Muscle layer of duodenum (tissue), 2 donors: ENCODE data around the gene MAST4.

ENCODE experiments used
- H3K27ac ChIP-seq: one replicate; pipeline ENCODE4 v1.7.0; 2013; ENCODE audit warnings: mild to moderate bottlenecking, low read length
- H3K27me3 ChIP-seq: one replicate; pipeline ENCODE4 v1.7.0; 2013; ENCODE audit warnings: low read depth, mild to moderate bottlenecking, control low read depth, low read length
- H3K36me3 ChIP-seq, 2 donors: one replicate each; pipeline ENCODE4 v1.7.0; 2013; ENCODE audit warnings: low read length in 2 of 2, control low read depth in 1 of 2, mild to moderate bottlenecking in 1 of 2; ENCODE audit not compliant: insufficient read depth in 2 of 2, control insufficient read depth in 1 of 2
- H3K4me1 ChIP-seq, 2 donors: one replicate each; pipeline ENCODE4 v1.7.0; 2013; ENCODE audit warnings: low read length in 2 of 2, mild to moderate bottlenecking in 2 of 2, control low read depth in 1 of 2, moderate library complexity in 1 of 2; ENCODE audit not compliant: insufficient read depth in 2 of 2, control insufficient read depth in 1 of 2
- H3K4me3 ChIP-seq, 2 donors: one replicate each; pipeline ENCODE4 v1.7.0; 2013; ENCODE audit warnings: low read length in 2 of 2, low read depth in 1 of 2, mild to moderate bottlenecking in 1 of 2
- H3K9me3 ChIP-seq, 2 donors: one replicate each; pipeline ENCODE4 v1.7.0; 2013; ENCODE audit warnings: low read length in 2 of 2, control low read depth in 1 of 2, mild to moderate bottlenecking in 1 of 2; ENCODE audit not compliant: control insufficient read depth in 1 of 2
- donor health status: healthy.

Gene MAST4

GRCh38 chr5:66757219-66757833 lies 161.1 kb downstream of the MAST4 start:
- H3K9me3 ChIP-seq, result no peaks in the 10 kb centered on the region
- no peak overlapping the region for H3K27ac ChIP-seq
- no peaks in the 10 kb centered on the region for H3K4me1 ChIP-seq
- H3K36me3 ChIP-seq, result no peaks in the 10 kb centered on the region
- H3K27me3 ChIP-seq, result no peaks in the 10 kb centered on the region
- H3K4me3 ChIP-seq, result no peak overlapping the region

- no peak overlapping the region for H3K4me3 ChIP-seq
These were observed 161.7 kb downstream of the MAST4 start for GRCh38 chr5:66757834-66758371.

DNA sequence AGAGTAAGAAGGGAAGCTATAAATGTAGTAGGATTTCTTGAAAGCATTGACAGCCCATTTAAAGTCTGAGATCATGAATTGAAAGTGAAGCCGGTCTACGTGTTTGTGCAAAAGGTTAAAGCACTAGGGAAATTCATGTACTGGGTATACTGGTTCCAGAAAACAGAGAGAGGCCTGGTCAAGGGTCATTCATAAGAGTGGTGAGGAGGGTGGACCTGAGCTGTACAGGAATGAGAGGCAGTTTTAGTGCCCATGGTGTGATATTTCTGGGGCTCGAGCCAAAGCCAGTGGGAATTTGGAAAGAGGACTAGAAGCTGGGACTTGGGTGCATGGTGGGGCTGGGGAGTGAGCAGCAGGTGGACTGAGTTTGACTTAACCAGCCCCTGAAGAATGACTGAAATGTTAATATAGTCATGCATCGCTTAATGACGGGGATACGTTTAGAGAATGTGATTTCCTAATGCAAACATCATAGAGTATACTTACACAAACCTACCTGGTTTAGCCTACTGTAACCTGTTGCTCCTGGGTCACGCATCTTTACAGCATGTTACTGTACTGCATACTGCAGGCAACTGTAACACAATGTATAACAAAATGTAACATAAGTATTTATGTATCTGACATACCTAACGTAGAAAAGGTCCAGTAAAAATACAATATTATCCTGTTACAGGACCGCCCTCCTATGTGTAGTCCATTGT lies 173.0 kb downstream of the MAST4 start:
- H3K4me3 ChIP-seq, result no peak overlapping the region
- no peaks in the 10 kb centered on the region for H3K4me1 ChIP-seq
- H3K27ac ChIP-seq, result no peak overlapping the region
- no peaks in the 10 kb centered on the region for H3K36me3 ChIP-seq
- H3K27me3 ChIP-seq, result no peaks in the 10 kb centered on the region
- H3K9me3 ChIP-seq, result no peaks in the 10 kb centered on the region

More at GRCh38 chr5:66757834-66758371, 161.7 kb downstream of the MAST4 start:
- H3K27me3 ChIP-seq, result no peaks in the 10 kb centered on the region
- no peaks in the 10 kb centered on the region for H3K36me3 ChIP-seq
- no peaks in the 10 kb centered on the region for H3K4me1 ChIP-seq
- H3K27ac ChIP-seq, result no peak overlapping the region
- no peaks in the 10 kb centered on the region for H3K9me3 ChIP-seq

- H3K27me3 ChIP-seq, result no peaks in the 10 kb centered on the region
- H3K4me3 ChIP-seq, result no peak overlapping the region
- no peaks in the 10 kb centered on the region for H3K9me3 ChIP-seq
- H3K27ac ChIP-seq, result no peak overlapping the region
- H3K4me1 ChIP-seq, result no peaks in the 10 kb centered on the region
- no peaks in the 10 kb centered on the region for H3K36me3 ChIP-seq
These were observed 173.8 kb downstream of the MAST4 start for GRCh38 chr5:66769839-66770617.

DNA sequence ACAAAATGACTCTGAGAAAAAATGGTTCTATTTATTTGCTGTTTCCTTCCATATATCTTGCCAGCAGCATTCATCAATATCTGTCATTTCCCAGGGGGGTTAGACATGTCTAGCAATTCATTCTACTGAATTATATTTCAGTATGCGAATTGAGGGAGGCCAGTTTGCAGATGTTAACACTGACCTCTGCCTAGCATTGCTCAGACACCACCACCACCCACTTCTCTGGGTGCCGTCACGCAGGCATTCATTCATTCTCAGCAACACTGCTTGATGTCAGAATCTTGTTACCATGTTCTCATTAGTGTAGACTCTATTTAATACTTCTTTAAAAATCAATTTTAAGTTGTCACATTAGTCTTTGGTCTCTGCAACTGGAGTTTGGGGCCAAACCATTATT lies 181.7 kb downstream of the MAST4 start:
- Histone ChIP-seq H3K27ac (no peak overlapping the region), H3K36me3 (no peaks in the 10 kb centered on the region), H3K9me3 (no peaks in the 10 kb centered on the region), H3K4me1 (no peaks in the 10 kb centered on the region), H3K4me3 (no peak overlapping the region), H3K27me3 (no peaks in the 10 kb centered on the region)

- Histone ChIP-seq H3K27ac (no peak overlapping the region), H3K4me1 (no peaks in the 10 kb centered on the region), H3K4me3 (no peak overlapping the region), H3K27me3 (no peaks in the 10 kb centered on the region), H3K36me3 (no peaks in the 10 kb centered on the region), H3K9me3 (no peaks in the 10 kb centered on the region)
These were observed 183.3 kb downstream of the MAST4 start for GRCh38 chr5:66779528-66779927.

DNA sequence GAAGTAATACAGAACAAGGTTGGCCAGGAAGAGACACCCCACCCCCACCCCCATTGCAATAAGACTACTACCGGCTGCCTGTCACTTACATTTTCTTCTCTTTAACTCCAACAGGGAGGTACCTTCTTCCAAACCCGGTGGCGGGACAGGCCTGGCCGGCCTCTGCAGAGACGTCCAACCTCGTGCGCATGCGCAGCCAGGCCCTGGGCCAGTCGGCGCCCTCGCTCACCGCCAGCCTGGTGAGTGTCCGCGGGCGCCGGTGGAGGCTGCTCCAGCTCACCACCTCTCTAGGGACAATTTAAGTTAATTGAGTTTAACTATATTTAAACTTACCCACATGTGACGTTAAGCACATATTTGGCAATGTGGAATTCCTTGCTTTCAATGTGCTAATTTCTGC lies 192.4 kb downstream of the MAST4 start:
- Histone ChIP-seq H3K27ac (no peak overlapping the region), H3K27me3 (no peaks in the 10 kb centered on the region), H3K4me1 (no peaks in the 10 kb centered on the region), H3K36me3 (no peaks in the 10 kb centered on the region), H3K4me3 (no peak overlapping the region), H3K9me3 (no peaks in the 10 kb centered on the region)

DNA sequence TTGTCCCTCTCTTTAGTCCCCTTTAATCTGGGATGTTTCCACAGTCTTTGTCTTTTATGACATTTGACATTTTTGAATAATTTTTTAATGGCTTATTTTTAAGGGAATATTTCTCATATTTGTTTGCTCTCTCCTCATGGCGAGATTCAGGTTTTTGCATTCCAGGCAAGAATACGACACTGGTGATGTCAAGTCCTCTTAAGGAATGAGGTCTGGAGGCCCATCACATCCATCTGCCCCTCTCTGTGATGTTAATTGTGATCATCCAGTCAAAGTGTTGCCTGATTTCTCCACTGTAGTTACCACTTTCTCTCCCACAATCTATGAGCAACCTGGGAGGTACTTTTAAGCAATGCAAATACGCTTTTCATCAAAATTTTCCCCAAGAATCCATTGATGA lies 193.2 kb downstream of the MAST4 start:
- Histone ChIP-seq H3K36me3 (no peaks in the 10 kb centered on the region), H3K9me3 (no peaks in the 10 kb centered on the region)

DNA sequence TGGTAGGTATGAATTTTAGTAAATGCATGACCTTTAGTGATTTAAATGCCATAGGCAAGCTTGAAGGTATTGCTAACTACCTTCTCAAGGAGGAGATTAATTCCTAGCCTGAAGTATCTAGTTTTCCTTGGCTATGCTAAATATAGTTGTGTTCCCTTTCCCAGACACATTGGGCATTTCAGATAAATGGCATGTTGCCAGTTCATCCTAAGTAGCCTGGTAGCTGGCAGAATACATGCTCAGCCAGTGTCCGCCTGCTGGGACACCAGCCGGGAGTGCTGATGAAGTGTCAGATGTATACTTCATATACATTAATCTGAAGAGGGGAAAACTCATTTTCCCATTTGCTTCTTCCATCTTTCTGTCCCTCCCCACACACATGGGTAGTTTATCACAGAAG lies 196.9 kb downstream of the MAST4 start:
- no peaks in the 10 kb centered on the region for H3K9me3 ChIP-seq
- H3K27ac ChIP-seq, result no peak overlapping the region
- H3K36me3 ChIP-seq, result no peaks in the 10 kb centered on the region

More for the DNA sequence above, 193.2 kb downstream of the MAST4 start:
- Histone ChIP-seq H3K4me1 (no peaks in the 10 kb centered on the region), H3K27ac (no peak overlapping the region), H3K27me3 (no peaks in the 10 kb centered on the region), H3K4me3 (no peak overlapping the region)

DNA sequence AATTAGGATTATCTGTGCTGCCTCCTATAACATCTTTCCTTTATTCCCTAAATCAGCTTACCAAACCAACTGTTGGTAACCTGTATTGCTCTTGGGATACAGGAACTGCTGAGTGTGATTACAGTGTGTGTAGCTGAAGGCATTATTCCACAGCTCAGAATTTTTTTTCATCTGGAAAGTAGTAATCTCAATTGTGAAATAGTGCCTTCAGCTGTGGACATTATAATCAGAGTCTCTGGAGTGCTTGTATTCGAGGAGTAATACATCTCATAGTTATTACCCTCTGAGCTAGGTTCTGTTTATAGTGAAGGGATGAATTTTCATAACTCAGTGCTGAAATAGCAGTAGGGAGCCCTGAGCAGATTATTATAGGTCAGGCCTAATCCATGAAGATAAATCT lies 199.5 kb downstream of the MAST4 start:
- no peaks in the 10 kb centered on the region for H3K27me3 ChIP-seq
- H3K9me3 ChIP-seq, result no peaks in the 10 kb centered on the region
- H3K27ac ChIP-seq, result no peak overlapping the region
- H3K4me1 ChIP-seq, result no peaks in the 10 kb centered on the region
- no peak overlapping the region for H3K4me3 ChIP-seq
- H3K36me3 ChIP-seq, result no peaks in the 10 kb centered on the region

More for the DNA sequence above, 196.9 kb downstream of the MAST4 start:
- no peak overlapping the region for H3K4me3 ChIP-seq
- H3K27me3 ChIP-seq, result no peaks in the 10 kb centered on the region
- H3K4me1 ChIP-seq, result no peaks in the 10 kb centered on the region
